NCI-H1694 (cell line): Measurements from ENCODE around the gene URM1.
A peak's percentile ranks its signal among the peaks of the same experiment; 100 is the strongest.
"Not testable (repeated sequence)": the region's sequence is repeated elsewhere in the genome, so short reads cannot be mapped to it uniquely, and the experiment has no call there.

Experiments used
- DNase-seq: peaks from one replicate; lab custom pipeline; 2025; lab: John Stamatoyannopoulos, UW

URM1 gene

GRCh38 chr9:128409450-128409849 lies 38.3 kb downstream of the URM1 start:
- no peak for DNase-seq

DNA sequence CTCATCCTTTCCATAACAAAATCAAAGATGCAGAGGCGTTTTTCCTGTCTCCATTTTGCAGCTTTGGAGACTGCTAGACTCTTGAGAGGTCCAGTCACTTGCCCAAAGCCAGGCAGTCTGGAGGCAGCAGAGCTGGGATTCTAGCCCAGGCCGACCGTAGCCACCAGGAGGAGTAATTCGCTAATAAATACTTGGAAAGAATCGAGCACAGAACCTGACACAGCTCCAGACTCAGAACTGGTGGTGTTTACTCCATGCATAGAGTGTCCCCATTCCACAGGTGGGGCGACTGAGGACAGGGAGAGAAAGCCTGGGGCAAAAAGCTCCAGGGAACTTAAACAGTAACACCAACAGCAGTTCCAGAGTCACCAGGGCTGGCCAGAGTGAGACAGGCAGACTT lies 38.8 kb downstream of the URM1 start:
- DNase-seq, result no peak

- DNase-seq, result no peak
Measured at GRCh38 chr9:128411364-128412119, 40.4 kb downstream of the URM1 start.

DNA sequence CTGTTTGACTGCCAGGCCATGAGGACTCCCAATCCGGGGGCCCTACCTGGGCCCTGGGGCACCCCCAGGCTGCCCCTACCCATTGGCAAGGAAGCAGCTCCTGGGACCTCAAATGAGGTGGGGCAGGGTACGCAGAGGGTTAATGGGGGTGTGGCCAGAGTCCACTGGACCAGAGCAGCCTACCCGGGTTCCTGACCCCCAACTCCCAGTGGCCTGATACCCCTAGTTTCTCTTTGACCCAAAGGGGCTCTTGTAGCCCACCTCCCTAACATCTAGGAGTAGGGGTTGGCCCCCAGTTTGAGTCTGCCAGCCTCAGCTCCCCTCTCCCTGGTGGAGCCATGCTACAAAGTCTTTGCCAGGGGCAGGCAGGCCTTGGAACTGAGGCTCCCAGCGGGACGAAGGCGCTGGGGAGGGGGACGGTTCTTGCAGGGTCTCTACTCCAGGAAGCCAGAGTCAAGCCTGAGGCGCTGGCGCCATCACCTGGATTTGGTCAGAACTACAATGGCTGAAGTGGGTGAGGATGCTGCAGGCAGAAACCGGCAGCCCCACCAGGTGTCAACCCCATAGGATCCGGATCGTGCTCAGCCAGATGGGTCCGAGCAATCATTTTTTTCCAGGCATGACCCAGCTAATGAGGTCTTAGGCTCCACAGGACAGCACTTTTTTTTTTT lies 41.1 kb downstream of the URM1 start:
- DNase-seq, result peak; percentile 70

DNA sequence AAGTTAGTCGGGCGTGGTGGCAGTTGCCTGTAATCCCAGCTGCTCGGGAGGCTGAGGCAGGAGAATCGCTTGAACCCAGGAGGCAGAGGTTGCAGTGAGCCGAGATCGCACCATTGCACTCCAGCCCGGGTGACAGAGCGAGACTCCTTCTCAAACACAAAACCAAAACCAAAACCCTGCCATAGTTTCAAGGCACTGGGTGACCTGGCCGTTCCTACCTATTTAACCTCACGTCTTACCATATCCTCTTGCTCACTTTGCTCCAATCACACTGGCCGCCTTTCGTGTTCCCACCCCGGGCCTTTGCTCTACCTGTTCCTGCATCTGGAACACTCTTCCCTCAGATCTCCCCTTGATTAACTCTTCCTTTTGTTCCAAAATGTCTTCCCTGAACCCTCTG lies 42.6 kb downstream of the URM1 start:
- not testable (repeated sequence) for DNase-seq

GRCh38 chr9:128414461-128414860 lies 43.3 kb downstream of the URM1 start:
- DNase-seq, result no peak

- DNase-seq, result no peak
Measured at GRCh38 chr9:128415281-128415680, 44.1 kb downstream of the URM1 start.

- no peak for DNase-seq
Measured at GRCh38 chr9:128416014-128416413, 44.8 kb downstream of the URM1 start.

DNA sequence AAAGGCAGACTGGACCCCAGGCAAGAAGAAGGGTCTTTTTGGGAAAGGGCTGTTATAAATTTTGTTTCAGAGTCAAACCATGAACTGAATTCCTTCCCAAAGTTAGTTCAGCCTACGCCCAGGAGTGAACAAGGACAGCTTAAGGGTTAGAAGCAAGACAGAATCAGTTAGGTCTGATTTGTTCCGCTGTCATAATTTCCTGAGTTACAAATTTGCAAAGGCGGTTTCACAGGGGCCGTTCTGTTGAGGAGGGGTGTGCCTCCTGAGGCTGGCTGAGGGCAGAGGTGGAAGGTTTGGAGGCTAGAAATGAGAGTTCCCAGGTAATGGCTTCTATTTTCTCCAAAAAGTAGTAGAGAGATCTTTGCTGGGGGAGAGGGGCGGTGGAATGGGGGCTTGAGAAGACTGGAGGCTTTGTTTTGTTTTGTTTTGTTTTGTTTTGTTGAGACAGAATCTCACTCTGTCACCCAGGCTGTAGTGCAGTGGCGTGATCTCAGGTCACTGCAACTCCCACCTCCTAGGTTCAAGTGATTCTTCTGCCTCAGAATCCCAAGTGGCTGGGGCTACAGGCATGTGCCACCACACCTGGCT lies 45.4 kb downstream of the URM1 start:
- no peak for DNase-seq

DNA sequence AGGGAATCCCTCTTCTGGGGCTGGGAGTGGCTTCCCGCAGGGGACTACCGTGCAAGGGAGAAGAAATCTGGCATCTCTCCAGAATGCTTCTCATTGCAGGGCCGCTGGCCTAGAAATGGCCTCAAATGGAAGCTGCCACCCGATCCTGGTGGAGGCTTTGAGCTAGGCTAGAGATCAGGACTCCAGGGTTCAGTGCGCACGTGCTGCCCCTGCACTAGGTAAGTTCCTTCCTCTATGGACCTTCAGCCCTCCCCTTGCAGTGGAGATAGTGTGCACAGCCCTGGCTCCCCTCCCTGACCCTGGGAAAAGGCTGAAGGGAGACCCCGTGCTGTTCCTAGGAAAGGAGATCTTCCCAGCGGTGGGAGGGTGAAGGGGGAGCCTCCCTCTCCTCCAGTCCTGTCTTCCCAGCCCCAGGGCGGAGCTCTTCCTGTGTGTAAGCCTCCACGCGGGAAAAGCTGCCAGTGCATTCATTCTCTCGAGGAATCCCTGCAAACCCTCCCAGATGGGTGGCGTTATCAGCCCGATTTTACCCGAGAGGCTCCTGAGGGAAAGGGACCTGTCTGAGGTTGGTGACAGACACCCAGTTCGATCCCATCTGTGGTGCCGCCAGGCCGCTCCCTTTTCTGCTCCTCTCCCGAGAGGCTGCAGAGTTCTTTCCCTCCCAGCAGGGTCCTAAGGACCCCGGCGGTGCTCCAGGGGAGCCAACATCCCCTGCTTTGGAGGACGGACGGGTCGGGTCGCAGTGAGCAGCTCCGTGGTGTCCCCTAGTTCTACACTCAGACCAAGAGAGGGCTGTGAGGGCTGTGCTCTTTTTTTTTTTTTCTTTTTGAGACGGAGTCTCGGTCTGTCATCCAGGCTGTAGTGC lies 48.1 kb downstream of the URM1 start:
- peak; percentile 34 for DNase-seq

DNA sequence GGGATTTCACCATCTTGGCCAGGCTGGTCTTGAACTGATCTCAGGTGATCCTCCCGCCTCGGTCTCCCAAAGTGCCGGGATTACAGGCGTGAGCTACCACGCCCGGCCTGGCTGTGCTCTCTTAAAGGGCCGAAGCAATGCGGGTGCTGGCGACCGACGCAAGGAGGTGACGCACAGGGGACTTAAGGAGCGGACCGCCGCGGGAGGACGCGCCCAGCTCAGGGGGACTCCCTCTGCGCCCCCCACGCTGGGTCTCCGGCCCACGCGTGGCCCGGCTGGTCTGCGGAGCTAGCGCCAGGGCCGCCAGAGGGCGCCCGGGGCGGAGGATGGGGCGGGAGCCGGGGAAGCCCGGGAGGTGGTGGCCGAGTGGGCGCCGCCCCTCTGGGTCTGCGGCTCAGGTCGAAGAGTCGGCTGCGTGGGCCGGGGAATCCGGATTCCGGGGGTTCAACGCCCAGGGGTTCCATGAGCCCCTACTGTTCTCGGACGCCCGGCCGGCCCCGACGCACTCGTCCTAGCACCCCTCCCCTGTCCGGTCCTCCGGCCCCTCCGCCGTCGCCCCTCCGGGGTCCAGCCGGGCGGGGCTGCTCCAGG lies 49.0 kb downstream of the URM1 start:
- peak; percentile 20 for DNase-seq

GRCh38 chr9:128420651-128421481 lies 49.7 kb downstream of the URM1 start, which contains the start of gene CERCAM:
TSS of gene CERCAM (plus strand) at chr9:128420857. CDS start at chr9:128420878, 21 bp downstream.
- peak; percentile 10 for DNase-seq

DNA sequence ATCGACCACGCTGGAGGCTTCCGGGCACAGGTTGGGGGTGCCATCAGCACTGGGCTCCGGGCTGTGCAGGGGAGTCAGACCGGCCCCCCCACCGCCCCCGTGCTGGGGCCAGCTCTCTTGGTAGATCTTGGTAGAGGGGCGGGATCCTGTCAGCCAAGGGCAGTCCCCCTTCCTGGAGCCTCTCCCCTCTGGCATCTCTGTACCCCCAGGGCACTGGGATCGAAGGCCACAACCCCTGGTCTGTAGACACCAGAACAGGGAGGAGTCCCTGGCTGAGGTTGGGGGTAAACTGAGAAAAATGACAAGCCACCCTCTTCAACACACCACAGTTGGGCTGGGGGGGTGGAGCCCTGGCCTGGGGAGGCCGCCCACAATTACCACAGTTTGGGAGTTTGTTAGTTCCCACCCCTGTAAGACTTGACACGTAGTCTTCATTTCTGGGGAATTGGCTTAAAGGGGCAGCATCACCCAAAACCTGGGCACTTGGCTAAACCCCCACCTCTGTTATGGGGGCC lies 50.4 kb downstream of the URM1 start:
- DNase-seq, result no peak

GRCh38 chr9:128422022-128422782 lies 51.0 kb downstream of the URM1 start:
- not testable (repeated sequence) for DNase-seq

DNA sequence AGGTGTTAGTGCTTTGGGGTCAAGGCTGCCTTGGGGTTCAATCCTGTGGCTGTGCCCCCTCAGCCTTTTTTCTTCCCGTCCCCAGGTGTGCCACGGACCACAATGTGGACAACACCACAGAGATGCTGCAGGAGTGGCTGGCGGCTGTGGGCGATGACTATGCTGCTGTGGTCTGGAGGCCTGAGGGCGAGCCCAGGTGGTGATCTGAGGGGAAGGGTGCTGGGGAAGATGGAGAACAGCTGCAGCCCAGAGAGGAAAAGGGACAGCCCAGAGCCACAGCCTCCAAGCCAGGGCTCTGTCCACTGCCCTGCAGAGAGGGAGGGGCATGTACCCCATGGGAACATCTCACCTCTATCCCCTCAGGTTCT lies 51.6 kb downstream of the URM1 start:
- no peak for DNase-seq

DNA sequence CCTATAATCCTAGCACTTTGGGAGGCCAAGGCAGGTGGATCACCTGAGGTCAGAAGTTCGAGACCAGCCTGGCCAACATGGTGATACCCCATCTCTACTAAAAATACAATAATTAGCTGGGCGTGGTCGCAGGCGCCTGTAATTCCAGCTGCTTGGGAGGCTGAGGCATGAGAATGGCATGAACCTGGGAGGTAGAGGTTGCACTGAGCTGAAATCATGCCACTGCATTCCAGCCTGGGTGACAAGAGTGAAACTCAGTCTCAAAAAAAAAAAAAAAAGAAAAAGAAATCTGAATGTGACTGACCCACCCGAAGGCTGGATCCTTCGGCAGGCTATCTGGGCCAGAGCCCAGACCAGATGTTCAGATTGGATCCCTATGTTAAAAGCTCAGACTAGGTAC lies 52.2 kb downstream of the URM1 start:
- not testable (repeated sequence) for DNase-seq

GRCh38 chr9:128424268-128424780 lies 53.1 kb downstream of the URM1 start:
- no peak for DNase-seq

DNA sequence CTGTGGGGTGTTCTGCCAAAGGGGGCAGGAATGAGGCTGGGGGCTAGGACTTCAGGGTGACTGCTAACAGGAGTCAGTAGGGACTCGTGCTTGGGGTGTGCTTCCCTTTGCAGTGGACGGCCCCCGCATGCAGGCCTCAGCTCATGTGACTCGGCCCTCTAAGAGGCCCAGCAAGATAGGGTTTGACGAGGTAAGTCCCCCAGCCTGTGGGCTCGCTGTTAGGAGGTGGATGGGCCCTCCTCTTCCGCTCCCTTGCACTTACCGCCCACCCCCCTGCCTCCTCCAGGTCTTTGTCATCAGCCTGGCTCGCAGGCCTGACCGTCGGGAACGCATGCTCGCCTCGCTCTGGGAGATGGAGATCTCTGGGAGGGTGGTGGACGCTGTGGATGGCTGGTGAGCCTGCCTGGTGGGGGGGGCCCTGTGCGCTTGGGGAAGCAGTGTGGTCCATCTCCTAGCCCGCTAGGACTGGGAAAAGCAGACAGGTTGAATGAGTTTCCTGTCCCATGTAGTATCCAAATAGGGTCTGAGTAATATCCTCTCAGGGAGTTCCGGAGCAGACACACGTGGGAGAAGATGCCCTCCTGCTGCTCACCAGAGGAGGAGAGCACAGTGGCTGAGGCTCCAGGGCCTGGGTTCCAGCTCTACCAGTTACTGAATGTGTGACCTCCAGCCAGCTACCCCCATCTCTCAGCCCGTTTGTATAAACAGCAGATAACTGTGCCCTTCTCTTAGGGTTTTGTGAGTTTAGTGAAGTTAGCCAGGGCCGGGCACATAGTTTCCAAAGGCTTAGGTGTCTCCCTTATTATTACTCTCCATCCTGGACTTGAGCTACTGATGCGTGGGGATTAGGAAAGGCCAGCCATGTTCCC lies 57.7 kb downstream of the URM1 start:
- DNase-seq, result no peak
